ENCODE measurements around the gene TPD52L2. TPM values are rescaled to one million over a fixed set of nuclear protein-coding genes. Genes with fewer than 3 reads are reported as not detected.
"Not testable (repeated sequence)": the region's sequence is repeated elsewhere in the genome, so short reads cannot be mapped to it uniquely, and the experiment has no call there.

The TPD52L2 gene
- total RNA-seq, 1 experiment from 2014 or later = 174 TPM

- no peak for DNase-seq (ENCODE audit: low spot score)
Measured at GRCh38 chr20:63855363-63856097, 9.5 kb upstream of the TPD52L2 start.

- DNase-seq (ENCODE audit: low spot score) = no peak
Measured at GRCh38 chr20:63856098-63856511, 9.0 kb upstream of the TPD52L2 start.

GRCh38 chr20:63857764-63858392, 7.2 kb upstream of the TPD52L2 start:
- DNase-seq (ENCODE audit: low spot score) = no peak

- DNase-seq (ENCODE audit: low spot score) = peak; percentile 49
Measured at GRCh38 chr20:63858393-63859165, 6.5 kb upstream of the TPD52L2 start.

- no peak for DNase-seq (ENCODE audit: low spot score)
Measured at GRCh38 chr20:63859166-63859699, 5.8 kb upstream of the TPD52L2 start.

- DNase-seq (ENCODE audit: low spot score) = no peak
Measured at GRCh38 chr20:63860325-63861051, 4.6 kb upstream of the TPD52L2 start.

GRCh38 chr20:63861365-63861934, 3.6 kb upstream of the TPD52L2 start, which contains the start of gene ABHD16B:
Gene ABHD16B, plus strand, starts transcription at chr20:63861498. Its CDS starts 43 bp downstream, at chr20:63861541.
- no peak for DNase-seq (ENCODE audit: low spot score)

- DNase-seq (ENCODE audit: low spot score) = no peak
Measured at GRCh38 chr20:63861981-63862901, 2.8 kb upstream of the TPD52L2 start.

GRCh38 chr20:63863021-63863797, 1.9 kb upstream of the TPD52L2 start:
- DNase-seq (ENCODE audit: low spot score) = no peak

GRCh38 chr20:63863798-63864544, 1.1 kb upstream of the TPD52L2 start:
- DNase-seq (ENCODE audit: low spot score) = peak; percentile 52

- DNase-seq (ENCODE audit: low spot score) = no peak
Measured at GRCh38 chr20:63864545-63864977, 509 bp upstream of the TPD52L2 start.

- DNase-seq (ENCODE audit: low spot score) = not testable (repeated sequence)
Measured at GRCh38 chr20:63867042-63867441, 2.0 kb downstream of the TPD52L2 start.

GRCh38 chr20:63868264-63868663, 3.2 kb downstream of the TPD52L2 start:
- no peak for DNase-seq (ENCODE audit: low spot score)

- DNase-seq (ENCODE audit: low spot score) = peak; percentile 95
Measured at GRCh38 chr20:63873477-63873971, 8.5 kb downstream of the TPD52L2 start.

- not testable (repeated sequence) for DNase-seq (ENCODE audit: low spot score)
Measured at GRCh38 chr20:63874241-63874640, 9.2 kb downstream of the TPD52L2 start.

GRCh38 chr20:63876489-63877036, 11.5 kb downstream of the TPD52L2 start:
- no peak for DNase-seq (ENCODE audit: low spot score)

GRCh38 chr20:63877755-63878470, 12.8 kb downstream of the TPD52L2 start:
- DNase-seq (ENCODE audit: low spot score) = no peak
